Peyer's patch (tissue), 4 donors: ENCODE measurements around the gene CWC27. TPM values are rescaled to one million over a fixed set of nuclear protein-coding genes. Genes with fewer than 3 reads are reported as not detected.

Experiments used
- DNase-seq, 3 donors: peaks; one replicate each; pipeline ENCODE4 v3.0.0-alpha.2; 2017 to 2019
- H3K27ac ChIP-seq, 4 donors: fragments of 200-600 bp; sonication (generic); one replicate each; pipeline ENCODE4 v1.5.1; 2016 to 2019
- H3K27me3 ChIP-seq, 2 donors: fragments of 200-600 bp; sonication (generic); one replicate each; pipeline ENCODE4 v1.5.1; 2019
- H3K36me3 ChIP-seq, 3 donors: fragments of 200-600 bp; sonication (generic); one replicate each; pipeline ENCODE4 v1.5.1; 2016 to 2019
- H3K4me1 ChIP-seq, 4 donors: fragments of 200-600 bp; sonication (generic); one replicate each; pipeline ENCODE4 v1.5.1; 2016 to 2019
- H3K4me3 ChIP-seq, 4 donors: fragments of 200-600 bp; sonication (generic); 1 replicate in 3 of 4; 2 replicates in 1 of 4; pipeline ENCODE4 v1.5.1; 2016 to 2019; ENCODE audit warnings: mild to moderate bottlenecking in 1 of 4
- H3K9me3 ChIP-seq, 4 donors: fragments of 200-600 bp; sonication (generic); one replicate each; pipeline ENCODE4 v1.5.1; 2016 to 2019; ENCODE audit warnings: mild to moderate bottlenecking in 1 of 4
- POLR2A ChIP-seq, 2 donors: fragments of 450-650 bp; IDR thresholded peaks; one replicate each; pipeline ENCODE4 v1.5.1; 2017; ENCODE audit warnings: antibody characterized with exemption in 2 of 2, mild to moderate bottlenecking in 2 of 2, moderate library complexity in 2 of 2
- total RNA-seq, 4 donors: library from RNA; depleted of rRNA; stranded (reverse); fragments of >200 nt; gene quantifications; one replicate each; pipeline ENCODE4 v1.1.0, GENCODE V29; 2016
- TF ChIP-seq, protein P1 (sequence below), 6 experiments: fragments of 450-650 bp in 4 of 6; fragments of 200-600 bp in 2 of 6; sonication (generic) in 1 of 6; IDR thresholded peaks; one replicate each; pipeline ENCODE4 v1.5.1; 2017 to 2019; ENCODE audit warnings: antibody characterized with exemption in 6 of 6, mild to moderate bottlenecking in 3 of 6, moderate library complexity in 1 of 6

Gene CWC27
- total RNA-seq, 4 donors from 2014 or later, result 10.9 to 24.8 (median 13.6) TPM

DNA sequence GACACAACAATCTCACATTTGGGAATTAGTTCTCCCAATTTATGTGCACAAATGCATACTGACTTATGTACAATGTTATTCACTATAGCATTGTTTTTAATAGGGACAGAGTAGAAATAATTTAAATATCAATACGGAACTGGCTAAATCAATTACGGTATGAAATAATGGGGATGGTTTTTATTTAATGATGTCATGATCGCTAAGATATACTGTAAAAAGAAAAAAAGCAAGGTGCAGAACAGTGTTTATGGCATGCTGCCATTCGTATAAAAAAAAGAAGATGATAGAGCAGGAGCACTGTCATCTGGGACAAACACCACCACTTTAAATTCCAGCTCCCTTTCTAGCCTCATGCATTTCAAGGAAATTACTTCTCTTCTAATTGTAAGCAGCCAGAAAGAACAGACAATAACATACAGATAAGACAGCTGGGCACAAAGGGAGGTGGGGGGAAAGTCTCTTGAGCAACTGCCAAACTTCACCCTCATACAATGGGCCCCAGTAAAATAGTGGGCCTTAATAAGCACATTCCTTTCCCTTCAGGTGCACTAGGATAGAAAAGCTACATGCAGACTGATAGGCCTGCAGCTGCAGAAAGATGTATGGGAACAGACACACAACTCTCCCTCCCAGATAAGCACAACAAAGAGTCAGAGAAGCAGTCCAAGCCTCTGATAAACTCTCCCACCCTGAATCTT lies 8.6 kb upstream of the CWC27 start:
- H3K27me3 ChIP-seq, result no peaks in the 10 kb centered on the region
- peaks cover 0 to 11% (median 0%) of the 10 kb centered on the region in 3 donors for H3K36me3 ChIP-seq
- no peak overlapping the region for H3K27ac ChIP-seq
- no peak for DNase-seq
- H3K9me3 ChIP-seq, result no peaks in the 10 kb centered on the region
- TF ChIP-seq, protein P1, sequence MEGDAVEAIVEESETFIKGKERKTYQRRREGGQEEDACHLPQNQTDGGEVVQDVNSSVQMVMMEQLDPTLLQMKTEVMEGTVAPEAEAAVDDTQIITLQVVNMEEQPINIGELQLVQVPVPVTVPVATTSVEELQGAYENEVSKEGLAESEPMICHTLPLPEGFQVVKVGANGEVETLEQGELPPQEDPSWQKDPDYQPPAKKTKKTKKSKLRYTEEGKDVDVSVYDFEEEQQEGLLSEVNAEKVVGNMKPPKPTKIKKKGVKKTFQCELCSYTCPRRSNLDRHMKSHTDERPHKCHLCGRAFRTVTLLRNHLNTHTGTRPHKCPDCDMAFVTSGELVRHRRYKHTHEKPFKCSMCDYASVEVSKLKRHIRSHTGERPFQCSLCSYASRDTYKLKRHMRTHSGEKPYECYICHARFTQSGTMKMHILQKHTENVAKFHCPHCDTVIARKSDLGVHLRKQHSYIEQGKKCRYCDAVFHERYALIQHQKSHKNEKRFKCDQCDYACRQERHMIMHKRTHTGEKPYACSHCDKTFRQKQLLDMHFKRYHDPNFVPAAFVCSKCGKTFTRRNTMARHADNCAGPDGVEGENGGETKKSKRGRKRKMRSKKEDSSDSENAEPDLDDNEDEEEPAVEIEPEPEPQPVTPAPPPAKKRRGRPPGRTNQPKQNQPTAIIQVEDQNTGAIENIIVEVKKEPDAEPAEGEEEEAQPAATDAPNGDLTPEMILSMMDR (IDR thresholded peaks at IDR 0.05), result no peak
- TF ChIP-seq POLR2A (IDR thresholded peaks at IDR 0.05), result no peak
- H3K4me1 ChIP-seq, result peaks cover 0 to under 1% (median 0%) of the 10 kb centered on the region in 4 donors
- no peak overlapping the region for H3K4me3 ChIP-seq

DNA sequence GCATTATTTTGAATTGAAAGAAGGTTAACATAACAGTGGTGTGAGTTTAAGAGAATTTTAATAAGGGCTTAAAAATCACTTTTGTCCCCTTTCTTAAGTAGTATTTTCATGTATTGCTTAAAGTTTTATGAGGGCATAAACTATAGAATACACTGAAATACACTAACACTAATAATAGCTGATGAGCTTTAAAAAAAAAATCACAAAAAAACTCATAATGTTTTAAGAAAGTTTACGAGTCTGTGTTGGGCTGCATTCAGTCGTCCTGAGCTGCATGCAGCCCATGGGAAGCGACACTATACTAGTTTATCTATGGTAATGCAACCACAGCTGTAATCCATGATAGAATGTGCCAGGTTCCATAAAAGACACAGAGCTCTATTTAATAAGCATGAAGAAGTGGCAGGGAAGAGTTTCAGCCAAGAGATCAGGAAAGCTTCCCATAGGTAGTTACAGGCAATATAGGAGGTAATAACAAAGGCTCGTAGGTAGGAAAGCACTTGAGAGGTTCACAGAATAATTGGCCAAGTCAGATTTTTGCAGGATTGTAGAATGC lies 4.7 kb upstream of the CWC27 start:
- Histone ChIP-seq H3K4me3 (no peak overlapping the region), H3K9me3 (no peaks in the 10 kb centered on the region), H3K27me3 (no peaks in the 10 kb centered on the region), H3K27ac (no peak overlapping the region), H3K4me1 (peaks cover 0 to 24% (median 2%) of the 10 kb centered on the region in 4 donors), H3K36me3 (peaks cover 0 to 11% (median 0%) of the 10 kb centered on the region in 3 donors)
- no peak for DNase-seq
- no peak for TF ChIP-seq POLR2A (IDR thresholded peaks at IDR 0.05)
- TF ChIP-seq, protein P1 (IDR thresholded peaks at IDR 0.05), result no peak

DNA sequence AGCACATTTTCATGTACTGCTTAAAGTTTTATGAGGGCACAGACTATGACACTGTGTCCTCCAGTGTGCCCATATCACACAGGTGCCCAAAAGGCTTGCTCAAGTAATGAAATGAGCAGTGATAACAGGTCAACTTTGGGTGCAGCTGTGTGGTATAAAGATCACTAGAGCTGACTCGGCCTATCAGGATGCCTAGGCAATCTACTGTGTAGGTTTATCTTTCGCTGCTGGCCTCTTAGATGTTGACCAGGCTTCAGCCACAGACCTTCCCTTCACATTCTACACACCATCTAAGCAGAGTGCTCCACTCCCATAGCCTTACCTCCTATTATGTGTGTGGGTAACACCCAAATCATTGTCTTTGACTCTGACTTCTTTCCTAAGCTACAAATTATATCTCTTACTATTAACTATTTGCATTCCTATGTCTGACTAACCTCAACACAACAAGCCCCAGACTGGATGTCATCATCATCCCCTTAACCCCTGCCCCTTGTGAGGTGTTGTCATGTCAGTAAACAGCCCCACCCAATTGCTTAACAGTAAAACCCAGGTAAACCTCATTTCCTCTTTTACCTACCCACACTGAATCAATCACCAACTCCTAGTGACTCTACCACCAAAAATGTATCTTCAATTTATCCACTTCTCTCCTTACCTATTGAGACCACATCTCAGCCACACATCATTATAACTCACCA lies 2.8 kb upstream of the CWC27 start:
- no peak overlapping the region for H3K4me3 ChIP-seq
- H3K36me3 ChIP-seq, result peaks cover 0 to 11% (median 0%) of the 10 kb centered on the region in 3 donors
- H3K4me1 ChIP-seq, result peaks cover 0 to 41% (median 5%) of the 10 kb centered on the region in 4 donors
- H3K27ac ChIP-seq, result peak overlapping the region in 1 of 4 donors; percentile 27
- no peaks in the 10 kb centered on the region for H3K27me3 ChIP-seq
- no peak for TF ChIP-seq POLR2A (IDR thresholded peaks at IDR 0.05)
- TF ChIP-seq, protein P1 (IDR thresholded peaks at IDR 0.05), result no peak
- H3K9me3 ChIP-seq, result no peaks in the 10 kb centered on the region
- DNase-seq, result peak in 1 of 3 donors; percentile 48

DNA sequence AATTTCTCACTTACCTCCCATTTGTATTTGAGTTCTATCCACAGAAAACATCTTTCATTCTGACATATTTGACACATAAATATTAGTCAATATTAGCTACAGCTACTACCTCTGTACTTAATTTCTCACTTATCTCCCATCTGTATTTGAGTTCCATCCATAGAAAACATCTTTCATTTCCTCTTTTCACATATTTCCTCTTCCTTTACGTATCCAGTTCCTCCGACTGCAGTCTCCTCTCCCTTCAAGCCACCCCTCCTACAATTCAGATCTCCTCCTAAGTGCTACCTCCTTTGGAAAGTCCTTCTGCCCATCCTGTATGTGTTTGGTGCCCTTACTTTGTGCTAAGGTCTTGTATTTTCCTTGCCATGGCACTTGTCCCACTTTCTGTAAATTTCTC lies 1.8 kb upstream of the CWC27 start:
- Histone ChIP-seq H3K36me3 (peaks cover 0 to 11% (median 0%) of the 10 kb centered on the region in 3 donors), H3K4me1 (peaks cover 0 to 41% (median 5%) of the 10 kb centered on the region in 4 donors), H3K9me3 (no peaks in the 10 kb centered on the region), H3K4me3 (peak overlapping the region in 2 of 4 donors; percentile 81 to 86), H3K27ac (no peak overlapping the region), H3K27me3 (no peaks in the 10 kb centered on the region)
- DNase-seq, result no peak
- TF ChIP-seq POLR2A (IDR thresholded peaks at IDR 0.05), result no peak
- TF ChIP-seq, protein P1 (IDR thresholded peaks at IDR 0.05), result no peak

DNA sequence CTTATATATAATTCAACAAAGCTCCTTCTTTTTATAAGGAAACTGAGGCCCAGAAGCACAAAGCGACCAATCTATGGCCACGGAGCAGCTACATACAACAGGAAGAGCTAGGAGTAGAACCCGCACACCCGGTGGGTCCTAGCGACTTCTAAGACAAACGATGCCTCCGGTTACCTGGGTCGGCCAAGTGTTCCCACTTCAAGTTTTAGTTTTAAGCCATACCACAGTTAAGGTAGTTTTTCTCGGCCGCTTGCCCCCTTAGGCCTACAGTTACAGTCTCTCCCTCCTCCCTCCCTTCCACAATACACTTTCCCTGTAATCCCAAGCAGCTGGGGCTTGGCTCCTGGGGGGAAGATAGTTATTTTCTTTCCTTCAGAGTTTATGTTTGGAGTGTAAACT lies 772 bp upstream of the CWC27 start:
- Histone ChIP-seq H3K4me1 (peaks cover 0 to 41% (median 5%) of the 10 kb centered on the region in 4 donors), H3K36me3 (peaks cover 0 to 9% (median 0%) of the 10 kb centered on the region in 3 donors), H3K27me3 (no peaks in the 10 kb centered on the region), H3K27ac (peak overlapping the region; percentile 74 to 88 (median 78)), H3K4me3 (peak overlapping the region; percentile 65 to 86 (median 76)), H3K9me3 (no peaks in the 10 kb centered on the region)
- TF ChIP-seq POLR2A (IDR thresholded peaks at IDR 0.05), result no peak
- TF ChIP-seq, protein P1 (IDR thresholded peaks at IDR 0.05), result no peak
- peak in 2 of 3 donors; percentile 18 to 47 for DNase-seq
